Brain microvascular endothelial cell (primary cell): ENCODE measurements around the gene MAP2K4.
A peak's percentile ranks its signal among the peaks of the same experiment; 100 is the strongest.

Experiments used
- DNase-seq: peaks from one replicate; pipeline ENCODE4 v3.0.0-alpha.2; 2020
- H3K27ac ChIP-seq: fragments of 250-450 bp; sonication (Bioruptor Pico); 2 replicates; pipeline ENCODE4 v1.5.1; 2020; ENCODE audit warnings: mild to moderate bottlenecking, moderate library complexity
- H3K27me3 ChIP-seq: fragments of 250-450 bp; sonication (Bioruptor Pico); replicated peaks from 2 replicates; pipeline ENCODE4 v1.5.1; 2020; ENCODE audit warnings: mild to moderate bottlenecking
- H3K36me3 ChIP-seq: fragments of 250-450 bp; sonication (Bioruptor Pico); replicated peaks from 2 replicates; pipeline ENCODE4 v1.5.1; 2020; ENCODE audit warnings: mild to moderate bottlenecking
- H3K4me3 ChIP-seq: 2 replicates; pipeline ENCODE4 v1.5.1; 2011; ENCODE audit warnings: low read depth, mild to moderate bottlenecking, control low read depth, low read length, moderate library complexity
- CTCF ChIP-seq: IDR thresholded peaks from 2 replicates; pipeline ENCODE4 v1.5.1; 2011; ENCODE audit warnings: low read depth, mild to moderate bottlenecking, moderate library complexity, low read length, control low read depth, inconsistent platforms; ENCODE audit errors: missing control alignments
- in situ Hi-C: cut with HindIII; loops from 2 replicates; pipeline ENCODE4 v1.10.0; 2017; ENCODE audit warnings: low sequenced_read_pairs, low pct_ligation_motif_present

MAP2K4 gene

DNA sequence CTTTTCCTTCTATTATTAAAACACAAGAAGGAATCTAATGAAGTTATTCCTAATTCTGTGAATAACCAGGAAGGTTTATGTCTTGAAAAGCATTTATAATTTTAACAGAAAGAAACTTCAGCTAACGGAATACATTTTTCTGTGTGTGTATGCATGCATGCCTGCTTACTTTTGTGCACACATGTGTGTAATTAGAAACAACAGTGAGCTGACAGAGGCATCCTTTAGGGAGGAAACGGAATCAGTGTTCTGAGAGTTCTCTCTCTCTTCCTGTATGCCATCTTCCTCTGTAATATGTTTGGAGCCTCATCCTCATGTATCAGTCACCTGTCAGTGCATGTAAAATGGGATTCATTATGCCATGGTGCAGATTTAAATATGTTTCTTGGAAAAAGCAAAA lies 107.0 kb downstream of the MAP2K4 start:
- Histone ChIP-seq H3K27ac (no peak overlapping the region), H3K27me3 (no peaks in the 10 kb centered on the region), H3K36me3 (peaks cover 13% of the 10 kb centered on the region), H3K4me3 (no peak overlapping the region)
- in situ Hi-C loops, result no loop called here
- no peak for TF ChIP-seq CTCF
- DNase-seq, result no peak

- in situ Hi-C loops, result no loop called here
- H3K27me3 ChIP-seq, result no peaks in the 10 kb centered on the region
- DNase-seq, result no peak
- H3K4me3 ChIP-seq, result no peak overlapping the region
- no peak overlapping the region for H3K27ac ChIP-seq
- TF ChIP-seq CTCF, result no peak
- H3K36me3 ChIP-seq, result peaks cover 13% of the 10 kb centered on the region
Observed at GRCh38 chr17:12128946-12129345, 108.3 kb downstream of the MAP2K4 start.

GRCh38 chr17:12133183-12133582 lies 112.5 kb downstream of the MAP2K4 start:
- H3K36me3 ChIP-seq, result peaks cover 6% of the 10 kb centered on the region
- in situ Hi-C loops, result no loop called here
- no peak overlapping the region for H3K4me3 ChIP-seq
- no peaks in the 10 kb centered on the region for H3K27me3 ChIP-seq
- H3K27ac ChIP-seq, result no peak overlapping the region
- TF ChIP-seq CTCF, result no peak
- DNase-seq, result peak; percentile 24

- no peak for TF ChIP-seq CTCF
- DNase-seq, result no peak
- H3K27ac ChIP-seq, result no peak overlapping the region
- peaks cover 6% of the 10 kb centered on the region for H3K36me3 ChIP-seq
- in situ Hi-C loops, result no loop called here
- no peaks in the 10 kb centered on the region for H3K27me3 ChIP-seq
- H3K4me3 ChIP-seq, result no peak overlapping the region
Observed at GRCh38 chr17:12134101-12134500, 113.4 kb downstream of the MAP2K4 start.

DNA sequence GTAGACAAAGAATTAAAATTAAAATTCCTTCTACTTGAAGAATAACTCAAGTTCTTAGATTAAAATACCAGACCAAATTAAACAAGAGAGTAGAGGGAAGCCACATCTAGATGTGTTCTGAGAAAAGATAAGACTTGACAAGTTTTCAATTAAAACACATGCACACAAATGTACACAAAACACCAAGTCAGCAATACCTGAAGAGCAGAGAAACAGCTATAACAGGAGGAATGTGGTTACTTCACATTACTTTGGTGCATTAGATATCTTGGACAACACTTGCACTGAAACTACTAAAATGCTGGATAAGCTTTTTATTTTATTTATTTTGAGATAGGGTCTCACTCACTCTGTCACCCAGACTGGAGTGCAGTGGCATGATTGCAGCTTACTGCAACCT lies 113.9 kb downstream of the MAP2K4 start:
- no peak for TF ChIP-seq CTCF
- H3K36me3 ChIP-seq, result peaks cover 1% of the 10 kb centered on the region
- H3K27me3 ChIP-seq, result no peaks in the 10 kb centered on the region
- H3K27ac ChIP-seq, result no peak overlapping the region
- in situ Hi-C loops, result no loop called here
- no peak overlapping the region for H3K4me3 ChIP-seq
- no peak for DNase-seq

DNA sequence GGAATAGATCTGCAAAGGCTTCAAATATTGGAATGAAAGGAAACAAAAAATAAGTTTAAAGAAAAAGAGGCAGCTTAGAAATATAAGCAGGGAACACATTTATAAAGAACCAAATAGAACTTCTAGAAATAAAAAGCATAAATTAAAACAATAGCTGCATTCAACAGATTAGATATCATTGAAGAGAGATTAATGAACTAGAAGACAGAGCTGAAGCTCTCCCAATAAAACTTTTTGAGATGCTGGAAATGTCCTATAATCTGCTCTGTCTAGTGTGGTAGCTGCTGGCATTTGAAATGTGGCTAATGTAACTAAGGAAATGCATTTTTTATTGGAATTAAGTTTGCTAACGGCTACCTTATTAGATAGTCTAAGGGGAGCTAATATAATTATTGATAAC lies 115.6 kb downstream of the MAP2K4 start:
- H3K27me3 ChIP-seq, result no peaks in the 10 kb centered on the region
- DNase-seq, result no peak
- no peaks in the 10 kb centered on the region for H3K36me3 ChIP-seq
- no peak overlapping the region for H3K4me3 ChIP-seq
- in situ Hi-C loops, result no loop called here
- TF ChIP-seq CTCF, result no peak
- H3K27ac ChIP-seq, result no peak overlapping the region
